Smooth muscle cell (in vitro differentiated cells): ENCODE measurements around the gene PKNOX1. TPM values are rescaled to one million over a fixed set of nuclear protein-coding genes. Genes with fewer than 3 reads are reported as not detected.
"Not testable (repeated sequence)": the region's sequence is repeated elsewhere in the genome, so short reads cannot be mapped to it uniquely, and the experiment has no call there.

Source experiments
- DNase-seq: peaks from one replicate; lab custom pipeline; 2025; ENCODE audit not compliant: unreplicated experiment; lab: John Stamatoyannopoulos, UW
- H2AFZ ChIP-seq: fragments of 200-600 bp; sonication (generic); 2 replicates; pipeline ENCODE4 v1.6.0; 2016; ENCODE audit warnings: antibody characterized with exemption, low read depth, mild to moderate bottlenecking
- H3F3A ChIP-seq: fragments of 200-600 bp; sonication (generic); 2 replicates; pipeline ENCODE4 v1.6.0; 2017; ENCODE audit warnings: antibody characterized with exemption, low read depth
- H3K27ac ChIP-seq: fragments of 200-600 bp; sonication (generic); 2 replicates; pipeline ENCODE4 v1.5.1; 2016; ENCODE audit warnings: low read depth, mild to moderate bottlenecking
- H3K27me3 ChIP-seq: fragments of 200-600 bp; sonication (generic); 2 replicates; pipeline ENCODE4 v1.6.1; 2016; ENCODE audit warnings: low read depth, mild to moderate bottlenecking
- H3K36me3 ChIP-seq: fragments of 200-600 bp; sonication (generic); 2 replicates; pipeline ENCODE4 v1.5.1; 2016; ENCODE audit warnings: low read depth
- H3K4me1 ChIP-seq: fragments of 200-600 bp; sonication (generic); 2 replicates; pipeline ENCODE4 v1.5.1; 2016; ENCODE audit warnings: low read depth
- H3K4me2 ChIP-seq: fragments of 200-600 bp; sonication (generic); 2 replicates; pipeline ENCODE4 v1.6.0; 2016; ENCODE audit warnings: mild to moderate bottlenecking
- H3K4me3 ChIP-seq: fragments of 200-600 bp; sonication (generic); 2 replicates; pipeline ENCODE4 v1.5.1; 2016; ENCODE audit warnings: mild to moderate bottlenecking
- H3K79me2 ChIP-seq: fragments of 200-600 bp; sonication (generic); 2 replicates; pipeline ENCODE4 v1.6.0; 2016; ENCODE audit warnings: low read depth, mild to moderate bottlenecking
- H3K9ac ChIP-seq: fragments of 200-600 bp; sonication (generic); 2 replicates; pipeline ENCODE4 v1.6.0; 2016; ENCODE audit warnings: low read depth
- H3K9me3 ChIP-seq: fragments of 200-600 bp; sonication (generic); replicated peaks from 2 replicates; pipeline ENCODE4 v1.5.1; 2016; ENCODE audit warnings: low read depth
- H4K20me1 ChIP-seq: fragments of 200-600 bp; sonication (generic); 2 replicates; pipeline ENCODE4 v1.6.0; 2016; ENCODE audit warnings: low read depth
- CTCF ChIP-seq: fragments of 200-600 bp; sonication (generic); IDR thresholded peaks from 2 replicates; pipeline ENCODE4 v1.5.1; 2017; ENCODE audit warnings: borderline replicate concordance, mild to moderate bottlenecking, antibody characterized with exemption; ENCODE audit not compliant: insufficient read depth, poor library complexity, severe bottlenecking
- WGBS: methylation state at CpG from one replicate; pipeline ENCODE4 v1.1.7; 2016; ENCODE audit warnings: low lambda C conversion rate; 5-methylcytosine and 5-hydroxymethylcytosine counted together
- polyA plus RNA-seq: library from polyadenylated mRNA; unstranded; fragments of >200 nt; fragmentation: Nextera tagmentation; extraction: Ambion mirVana; gene quantifications from 2 replicates; pipeline ENCODE4 v1.2.1, GENCODE V29; 2016
- total RNA-seq: library from RNA; depleted of rRNA; stranded (reverse); fragments of >200 nt; gene quantifications from 2 replicates; pipeline ENCODE4 v1.2.3, GENCODE V29; 2014

Gene PKNOX1
- total and polyA plus RNA-seq, 2 experiments from 2014 or later, result 20.4 to 28.5 TPM

GRCh38 chr21:42941696-42942085 lies 32.7 kb upstream of the PKNOX1 start:
- Histone ChIP-seq H3K27me3 (no peaks in the 10 kb centered on the region), H3F3A (peaks cover 6% of the 10 kb centered on the region), H2AFZ (no peak overlapping the region), H4K20me1 (no peaks in the 10 kb centered on the region), H3K4me3 (no peak overlapping the region), H3K36me3 (no peaks in the 10 kb centered on the region), H3K9ac (no peak overlapping the region), H3K27ac (peak overlapping the region; percentile 10), H3K79me2 (no peaks in the 10 kb centered on the region), H3K4me2 (no peak overlapping the region), H3K4me1 (peaks cover 6% of the 10 kb centered on the region), H3K9me3 (no peaks in the 10 kb centered on the region)
- 72% methylated on average over 6 of the region's 6 CpGs for WGBS
- TF ChIP-seq CTCF, result no peak
- DNase-seq, result no peak

GRCh38 chr21:42942244-42942643 lies 32.1 kb upstream of the PKNOX1 start:
- TF ChIP-seq CTCF, result no peak
- Histone ChIP-seq H3F3A (peaks cover 6% of the 10 kb centered on the region), H2AFZ (no peak overlapping the region), H3K36me3 (no peaks in the 10 kb centered on the region), H3K9ac (no peak overlapping the region), H3K27ac (peak overlapping the region; percentile 10), H3K9me3 (no peaks in the 10 kb centered on the region), H3K27me3 (no peaks in the 10 kb centered on the region), H3K4me1 (peaks cover 4% of the 10 kb centered on the region), H3K79me2 (no peaks in the 10 kb centered on the region), H3K4me3 (no peak overlapping the region), H4K20me1 (no peaks in the 10 kb centered on the region), H3K4me2 (no peak overlapping the region)
- no peak for DNase-seq
- WGBS, result 62% methylated on average over 6 of the region's 6 CpGs

- not testable (repeated sequence) for H3K79me2 ChIP-seq, H3K4me3 ChIP-seq, H3K9me3 ChIP-seq, H3K4me2 ChIP-seq, H2AFZ ChIP-seq, H3K4me1 ChIP-seq, H4K20me1 ChIP-seq, H3K36me3 ChIP-seq, H3K27me3 ChIP-seq, H3K27ac ChIP-seq, H3F3A ChIP-seq, DNase-seq, H3K9ac ChIP-seq
- WGBS, result 86% methylated on average over 13 of the region's 13 CpGs
These were observed 25.1 kb upstream of the PKNOX1 start for GRCh38 chr21:42949094-42949755.

- H3K4me2 ChIP-seq, H3K9ac ChIP-seq, H3K4me1 ChIP-seq, H3K36me3 ChIP-seq, H3F3A ChIP-seq, H2AFZ ChIP-seq, H3K27ac ChIP-seq, H3K79me2 ChIP-seq, H4K20me1 ChIP-seq, H3K4me3 ChIP-seq, H3K9me3 ChIP-seq, H3K27me3 ChIP-seq, DNase-seq: not testable (repeated sequence)
- 99% methylated on average over 9 of the region's 9 CpGs for WGBS
These were observed 23.2 kb upstream of the PKNOX1 start for GRCh38 chr21:42951193-42951592.
